ENCODE measurements around the gene RTL5. TPM values are rescaled to one million over a fixed set of nuclear protein-coding genes. Genes with fewer than 3 reads are reported as not detected.

The RTL5 gene
- total RNA-seq, 2 experiments from 2014 or later, result not detected

GRCh38 chrX:72080800-72081199 lies 50.9 kb downstream of the RTL5 start:
- Histone ChIP-seq H3K27ac (ENCODE audit: low read depth, low read length, poor library complexity, severe bottlenecking) (no peak overlapping the region), H3K9me2 (ENCODE audit: insufficient read depth, low read length) (no peaks in the 10 kb centered on the region), H3K4me3 (ENCODE audit: low read depth, low read length, poor library complexity, severe bottlenecking) (no peak overlapping the region), H3K36me3 (ENCODE audit: insufficient read depth, low read length) (no peaks in the 10 kb centered on the region), H4K20me1 (ENCODE audit: insufficient read depth, low read length) (no peaks in the 10 kb centered on the region), H3K4me1 (ENCODE audit: insufficient read depth, low read length, poor library complexity, severe bottlenecking) (no peaks in the 10 kb centered on the region), H3K79me2 (ENCODE audit: insufficient read depth, low read depth, low read length) (no peaks in the 10 kb centered on the region), H3K9me3 (ENCODE audit: low read length) (no peaks in the 10 kb centered on the region), H3K4me2 (ENCODE audit: low read length) (no peak overlapping the region), H2AFZ (ENCODE audit: low read length) (no peak overlapping the region)
- DNase-seq (ENCODE audit: low spot score), result no peak
- TF ChIP-seq EZH2phosphoT487 (IDR thresholded peaks at IDR 0.05; ENCODE audit: borderline replicate concordance, low read depth, low read length) (no peak), CTCF (conservative IDR thresholded peaks at IDR 0.05; ENCODE audit: low read length) (no peak)
- ChIA-PET POLR2A (no interaction called here), CTCF (ENCODE audit: unreplicated experiment) (no interaction called here)
- intact Hi-C loops (cut with micrococcal nuclease; ENCODE audit: unreplicated experiment), result no loop called here
- no TSS peak for BruUV-seq (replicated peaks)

GRCh38 chrX:72080150-72080549 lies 51.6 kb downstream of the RTL5 start:
- no peaks in the 10 kb centered on the region for H3K36me3 ChIP-seq (ENCODE audit: insufficient read depth, low read length)
- no peaks in the 10 kb centered on the region for H4K20me1 ChIP-seq (ENCODE audit: insufficient read depth, low read length)
- H3K9me2 ChIP-seq (ENCODE audit: insufficient read depth, low read length), result no peaks in the 10 kb centered on the region
- H3K79me2 ChIP-seq (ENCODE audit: insufficient read depth, low read depth, low read length), result no peaks in the 10 kb centered on the region
- CTCF ChIA-PET (ENCODE audit: unreplicated experiment), result no interaction called here
- POLR2A ChIA-PET, result no interaction called here
- intact Hi-C loops (cut with micrococcal nuclease; ENCODE audit: unreplicated experiment), result no loop called here
- H2AFZ ChIP-seq (ENCODE audit: low read length), result no peak overlapping the region
- no TSS peak for BruUV-seq (replicated peaks)
- H3K9me3 ChIP-seq (ENCODE audit: low read length), result no peaks in the 10 kb centered on the region
- no peak for DNase-seq (ENCODE audit: low spot score)
- H3K27ac ChIP-seq (ENCODE audit: low read depth, low read length, poor library complexity, severe bottlenecking), result no peak overlapping the region
- H3K4me3 ChIP-seq (ENCODE audit: low read depth, low read length, poor library complexity, severe bottlenecking), result no peak overlapping the region
- no peak overlapping the region for H3K4me2 ChIP-seq (ENCODE audit: low read length)
- H3K4me1 ChIP-seq (ENCODE audit: insufficient read depth, low read length, poor library complexity, severe bottlenecking), result no peaks in the 10 kb centered on the region
- TF ChIP-seq EZH2phosphoT487 (IDR thresholded peaks at IDR 0.05; ENCODE audit: borderline replicate concordance, low read depth, low read length) (no peak), CTCF (conservative IDR thresholded peaks at IDR 0.05; ENCODE audit: low read length) (no peak)

GRCh38 chrX:72079607-72080006 lies 52.1 kb downstream of the RTL5 start:
- DNase-seq (ENCODE audit: low spot score), result no peak
- Histone ChIP-seq H3K4me2 (ENCODE audit: low read length) (no peak overlapping the region), H3K4me1 (ENCODE audit: insufficient read depth, low read length, poor library complexity, severe bottlenecking) (no peaks in the 10 kb centered on the region), H2AFZ (ENCODE audit: low read length) (no peak overlapping the region), H3K79me2 (ENCODE audit: insufficient read depth, low read depth, low read length) (no peaks in the 10 kb centered on the region), H3K36me3 (ENCODE audit: insufficient read depth, low read length) (no peaks in the 10 kb centered on the region), H3K9me3 (ENCODE audit: low read length) (no peaks in the 10 kb centered on the region), H3K9me2 (ENCODE audit: insufficient read depth, low read length) (no peaks in the 10 kb centered on the region), H4K20me1 (ENCODE audit: insufficient read depth, low read length) (no peaks in the 10 kb centered on the region), H3K4me3 (ENCODE audit: low read depth, low read length, poor library complexity, severe bottlenecking) (no peak overlapping the region), H3K27ac (ENCODE audit: low read depth, low read length, poor library complexity, severe bottlenecking) (no peak overlapping the region)
- BruUV-seq (replicated peaks), result no TSS peak
- POLR2A ChIA-PET, result no interaction called here
- TF ChIP-seq EZH2phosphoT487 (IDR thresholded peaks at IDR 0.05; ENCODE audit: borderline replicate concordance, low read depth, low read length) (no peak), CTCF (conservative IDR thresholded peaks at IDR 0.05; ENCODE audit: low read length) (no peak)
- CTCF ChIA-PET (ENCODE audit: unreplicated experiment), result no interaction called here
- intact Hi-C loops (cut with micrococcal nuclease; ENCODE audit: unreplicated experiment), result no loop called here
